SHP77 treated with DMSO at 0.1 percent for 48 hours (cell line): ENCODE measurements around the gene CA11.
A peak's percentile ranks its signal among the peaks of the same experiment; 100 is the strongest.

Experiments used
- DNase-seq: peaks from one replicate; lab custom pipeline; 2025; lab: John Stamatoyannopoulos, UW

Gene CA11

DNA sequence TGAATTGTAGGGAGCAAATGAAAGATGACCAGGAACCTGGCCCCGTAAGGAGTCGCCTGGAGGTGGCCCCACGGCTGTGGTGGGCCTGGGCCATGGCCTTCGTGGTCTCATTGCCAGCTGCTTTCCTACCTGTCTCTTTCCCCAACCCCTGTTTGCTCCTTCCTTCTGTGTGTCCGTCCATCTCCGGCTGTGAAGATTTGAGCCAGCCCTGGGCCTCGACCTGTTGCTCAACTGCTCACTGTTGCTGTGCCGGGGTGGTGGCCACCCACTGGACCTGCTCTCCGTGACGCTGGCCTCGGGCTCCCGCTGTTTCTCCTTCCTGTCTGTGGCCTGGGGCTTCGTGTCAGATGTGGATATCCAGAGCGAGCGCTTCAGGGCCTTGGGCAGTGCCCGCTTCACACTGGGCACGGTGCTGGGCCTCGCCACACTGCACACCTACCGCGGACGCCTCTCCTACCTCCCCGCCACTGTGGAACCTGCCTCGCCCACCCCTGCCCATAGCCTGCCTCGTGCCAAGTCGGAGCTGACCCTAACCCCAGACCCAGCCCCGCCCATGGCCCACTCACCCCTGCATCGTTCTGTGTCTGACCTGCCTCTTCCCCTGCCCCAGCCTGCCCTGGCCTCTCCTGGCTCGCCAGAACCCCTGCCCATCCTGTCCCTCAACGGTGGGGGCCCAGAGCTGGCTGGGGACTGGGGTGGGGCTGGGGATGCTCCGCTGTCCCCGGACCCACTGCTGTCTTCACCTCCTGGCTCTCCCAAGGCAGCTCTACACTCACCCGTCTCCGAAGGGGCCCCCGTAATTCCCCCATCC, 17.3 kb downstream of the CA11 start:
- no peak for DNase-seq

DNA sequence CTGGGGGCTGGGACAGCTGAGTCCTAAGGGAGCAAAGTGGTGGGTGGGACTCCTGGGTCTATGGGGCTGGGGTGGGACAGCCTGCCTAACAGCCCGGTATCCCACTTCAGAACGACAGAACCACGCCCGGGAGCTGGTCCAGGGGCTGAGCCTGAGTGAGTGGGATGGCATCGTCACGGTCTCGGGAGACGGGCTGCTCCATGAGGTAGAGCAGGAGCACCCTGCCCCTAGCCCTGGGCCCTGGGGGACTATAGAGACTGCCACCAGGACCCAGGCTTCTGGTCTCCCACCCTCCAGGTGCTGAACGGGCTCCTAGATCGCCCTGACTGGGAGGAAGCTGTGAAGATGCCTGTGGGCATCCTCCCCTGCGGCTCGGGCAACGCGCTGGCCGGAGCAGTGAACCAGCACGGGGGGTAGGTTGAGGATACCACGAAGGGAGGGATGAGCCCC, 18.1 kb downstream of the CA11 start:
- DNase-seq: no peak

DNA sequence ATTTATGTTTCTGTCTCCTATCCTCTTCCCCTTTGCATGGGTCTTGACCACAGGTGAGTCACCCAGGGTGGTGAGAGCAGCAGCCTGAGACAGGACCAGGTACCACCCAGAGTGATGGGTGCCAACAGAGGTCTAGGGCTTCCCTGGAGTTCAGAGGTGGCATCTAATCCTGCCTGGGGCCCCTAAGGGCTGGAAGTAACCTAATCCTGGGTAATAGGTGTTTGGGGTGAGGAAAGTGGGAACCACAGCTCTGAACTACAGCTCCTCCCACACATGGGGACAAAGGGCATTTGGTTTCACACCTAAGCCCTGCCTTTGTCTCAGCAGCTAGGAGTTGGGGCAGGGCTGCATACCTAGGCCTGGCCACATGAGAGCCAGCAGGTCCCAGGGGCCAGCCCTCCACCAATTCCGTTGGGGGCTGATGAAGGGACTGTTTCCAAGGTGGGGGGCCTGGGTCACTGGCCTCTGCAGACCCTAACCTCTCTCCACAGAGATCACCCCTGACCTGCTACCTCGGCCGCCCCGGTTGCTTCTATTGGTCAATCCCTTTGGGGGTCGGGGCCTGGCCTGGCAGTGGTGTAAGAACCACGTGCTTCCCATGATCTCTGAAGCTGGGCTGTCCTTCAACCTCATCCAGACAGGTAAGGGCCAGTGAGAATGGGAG, 18.7 kb downstream of the CA11 start:
- DNase-seq: no peak

DNA sequence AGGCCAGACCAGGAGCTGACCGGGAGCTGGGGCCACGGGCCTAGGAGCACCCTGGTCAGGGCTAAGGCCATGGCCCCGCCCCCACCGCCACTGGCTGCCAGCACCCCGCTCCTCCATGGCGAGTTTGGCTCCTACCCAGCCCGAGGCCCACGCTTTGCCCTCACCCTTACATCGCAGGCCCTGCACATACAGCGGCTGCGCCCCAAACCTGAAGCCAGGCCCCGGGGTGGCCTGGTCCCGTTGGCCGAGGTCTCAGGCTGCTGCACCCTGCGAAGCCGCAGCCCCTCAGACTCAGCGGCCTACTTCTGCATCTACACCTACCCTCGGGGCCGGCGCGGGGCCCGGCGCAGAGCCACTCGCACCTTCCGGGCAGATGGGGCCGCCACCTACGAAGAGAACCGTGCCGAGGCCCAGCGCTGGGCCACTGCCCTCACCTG, 20.1 kb downstream of the CA11 start:
- DNase-seq: no peak

DNA sequence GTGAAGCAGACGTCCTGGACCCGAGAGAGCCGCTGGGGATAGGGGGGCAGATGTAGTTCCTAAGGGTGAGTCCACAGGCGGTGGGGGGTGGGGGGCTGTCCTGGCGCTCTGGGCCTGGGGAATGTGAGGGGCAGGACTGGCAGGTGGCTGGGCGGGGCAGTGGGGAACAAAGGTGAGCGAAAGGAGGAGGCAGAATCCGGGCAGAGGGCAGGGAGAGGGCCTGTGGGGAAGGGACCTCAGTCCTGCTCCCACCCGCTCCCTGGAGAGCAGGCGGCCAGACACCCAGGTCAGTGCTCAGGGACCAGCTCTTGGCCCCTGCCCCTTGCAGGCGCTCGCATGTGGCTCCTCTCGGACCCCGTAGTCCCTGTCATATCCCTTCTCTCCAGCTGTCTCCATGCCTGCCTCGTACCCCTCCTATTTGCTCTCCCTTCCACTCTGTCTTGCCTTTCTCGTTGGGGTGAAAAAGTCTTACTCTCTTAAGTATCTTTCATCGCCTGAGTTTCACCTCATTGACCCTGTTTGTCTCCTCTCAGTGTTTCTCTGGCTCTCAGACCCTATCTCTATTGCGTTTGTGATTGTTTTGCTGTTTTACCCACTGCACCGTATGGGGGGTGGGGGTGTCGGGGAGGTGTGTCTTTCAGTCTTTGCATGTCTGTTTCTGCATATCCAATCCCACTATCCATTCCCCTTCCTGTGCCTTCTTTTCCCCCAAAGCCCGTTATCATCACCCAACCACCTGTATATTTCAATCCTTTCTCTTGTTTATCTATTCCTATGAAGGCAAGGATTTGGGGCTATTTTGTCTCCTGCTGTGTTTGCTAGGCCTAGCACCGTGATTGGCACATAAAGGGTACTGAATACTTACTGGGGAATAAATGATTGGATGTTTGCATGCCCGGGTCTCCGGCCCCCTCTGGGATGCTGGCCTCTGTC, 20.9 kb downstream of the CA11 start:
- no peak for DNase-seq

DNA sequence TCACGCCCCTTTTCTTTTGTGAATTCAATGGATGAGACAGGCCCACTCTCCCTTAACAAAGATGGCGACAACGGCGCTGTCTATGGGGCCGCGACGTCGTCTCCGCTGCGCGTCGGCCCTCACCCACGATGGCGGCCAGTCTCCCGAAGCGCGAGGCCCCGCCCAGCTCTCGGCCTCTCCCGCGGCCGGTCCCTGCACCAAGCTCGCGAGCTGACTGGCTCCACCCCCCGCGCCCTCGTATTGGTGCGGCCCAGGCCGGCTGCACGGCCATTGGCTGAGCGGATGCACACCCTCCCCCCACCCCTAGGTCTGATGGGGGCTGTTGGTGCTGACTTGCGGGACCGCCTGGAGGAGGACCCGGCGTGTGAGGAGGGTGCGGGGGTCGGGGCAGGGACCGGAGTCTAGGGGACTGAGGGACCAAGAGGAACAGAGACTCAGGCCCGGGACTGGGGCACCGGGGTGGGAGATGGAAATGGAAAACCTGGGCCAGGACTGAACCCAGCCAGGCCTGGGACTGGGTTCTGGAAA, 21.9 kb downstream of the CA11 start:
- DNase-seq: peak; percentile 96

DNA sequence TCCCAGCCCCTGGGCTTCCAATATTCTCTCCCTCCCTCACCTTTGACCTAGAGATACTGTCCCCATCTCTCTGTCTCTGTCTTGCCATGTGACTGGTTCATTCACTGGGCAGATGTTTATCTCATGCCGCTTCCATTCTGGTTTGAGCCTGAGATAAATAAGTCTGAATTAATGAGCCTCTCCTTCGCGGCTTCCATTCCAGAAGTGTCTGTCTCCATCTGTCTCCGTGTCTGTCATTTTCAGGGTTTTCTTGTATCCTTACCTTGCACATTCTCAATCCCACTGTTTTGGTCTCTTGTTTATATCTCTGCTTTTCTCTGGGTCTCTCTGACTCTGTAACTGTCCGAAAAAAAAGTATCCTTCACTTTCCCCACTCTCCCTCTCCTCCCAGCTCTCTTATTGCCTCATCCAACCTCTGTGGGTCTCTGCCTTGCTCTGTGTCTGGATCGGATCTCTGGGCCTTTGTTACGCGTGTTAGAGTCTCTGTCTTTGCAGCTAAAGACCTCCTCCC, 22.4 kb downstream of the CA11 start:
- no peak for DNase-seq

DNA sequence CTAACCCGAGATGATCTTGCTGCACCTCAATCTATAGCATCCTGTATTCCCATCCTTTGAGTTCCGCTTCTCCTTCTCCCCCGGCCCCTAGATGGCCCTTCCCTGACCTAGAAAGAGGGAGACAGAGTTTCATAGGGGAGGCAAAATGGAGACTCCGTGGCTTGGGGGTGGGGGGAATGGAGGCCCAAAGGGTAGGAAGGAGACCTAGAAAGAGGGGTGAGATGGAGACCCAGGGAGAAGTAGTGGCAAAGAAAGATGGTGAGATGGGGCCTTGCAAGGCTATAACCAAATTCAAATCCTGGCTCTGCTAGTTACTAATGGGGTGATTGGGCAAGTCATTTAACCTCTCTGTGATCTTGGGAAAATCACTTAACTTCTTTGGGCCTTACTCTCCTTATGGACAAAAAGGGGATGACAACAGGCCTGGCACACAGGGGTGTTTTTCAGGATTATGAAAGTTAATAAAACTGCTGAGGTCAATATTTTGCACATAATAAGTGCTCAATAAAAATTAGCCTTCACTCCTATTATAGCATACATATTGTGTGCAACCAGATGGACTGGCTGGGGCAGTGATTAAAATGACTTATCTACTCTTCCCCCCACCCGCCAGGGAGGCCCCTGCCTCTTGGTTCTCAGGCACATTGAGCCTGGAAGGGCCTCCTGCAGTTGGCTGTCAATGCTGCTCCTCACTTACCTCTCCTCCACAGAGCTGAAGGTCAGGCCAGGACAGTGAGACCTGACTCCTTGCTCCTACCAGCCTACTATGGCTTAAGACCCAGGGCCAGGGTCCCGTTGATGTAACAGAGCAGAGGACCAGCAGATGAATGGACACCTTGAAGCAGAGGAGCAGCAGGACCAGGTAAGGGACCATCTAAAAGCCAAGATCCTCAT, 26.0 kb downstream of the CA11 start:
- no peak for DNase-seq

DNA sequence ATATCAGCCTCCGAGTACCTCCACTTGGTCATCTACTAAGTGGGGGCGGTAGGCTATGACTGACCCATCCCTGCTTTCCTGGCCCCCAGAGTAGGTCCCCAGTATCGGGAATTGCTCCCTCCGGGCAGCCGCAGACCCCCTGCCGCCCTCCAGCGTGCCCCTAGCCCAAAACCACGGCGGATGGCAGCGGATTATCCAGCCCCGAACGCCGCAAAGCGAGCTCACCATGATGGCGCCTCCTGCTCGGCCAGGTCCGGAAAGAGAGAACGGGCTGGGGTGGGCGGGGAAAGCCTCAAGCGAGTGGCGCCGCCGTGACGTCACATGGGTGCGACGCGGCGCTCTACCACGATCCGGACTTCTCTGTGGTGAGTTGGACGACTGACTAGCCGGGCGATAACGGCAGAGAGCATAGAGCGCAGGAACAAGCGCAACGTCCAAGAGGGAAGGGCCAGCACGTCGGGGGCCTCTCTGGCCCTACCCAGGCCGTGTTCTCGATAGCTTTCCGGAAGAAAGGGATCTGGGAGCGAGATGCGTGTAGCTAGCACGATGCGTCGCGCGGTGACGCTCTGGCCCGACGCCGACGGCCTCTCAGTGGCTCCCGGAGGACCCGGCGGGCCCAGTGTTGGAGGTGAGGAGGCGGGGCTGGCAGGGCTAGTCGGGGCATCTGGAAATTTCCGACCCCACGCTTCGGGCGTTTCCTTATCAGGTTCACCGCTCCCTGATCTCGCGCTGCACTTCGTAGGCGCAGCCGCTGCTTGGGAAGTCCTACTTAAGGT, 26.9 kb downstream of the CA11 start, which contains the start of the genes RPL18 and SPHK2:
TSS of gene RPL18 (minus strand) at position 263 of the 776 bp plus-strand sequence. CDS start at position 228, 35 bp downstream.
TSS of gene SPHK2 (plus strand) at position 591 of the 776 bp plus-strand sequence. CDS start 1,009 bp downstream, outside the sequence.
- DNase-seq: peak; percentile 97

DNA sequence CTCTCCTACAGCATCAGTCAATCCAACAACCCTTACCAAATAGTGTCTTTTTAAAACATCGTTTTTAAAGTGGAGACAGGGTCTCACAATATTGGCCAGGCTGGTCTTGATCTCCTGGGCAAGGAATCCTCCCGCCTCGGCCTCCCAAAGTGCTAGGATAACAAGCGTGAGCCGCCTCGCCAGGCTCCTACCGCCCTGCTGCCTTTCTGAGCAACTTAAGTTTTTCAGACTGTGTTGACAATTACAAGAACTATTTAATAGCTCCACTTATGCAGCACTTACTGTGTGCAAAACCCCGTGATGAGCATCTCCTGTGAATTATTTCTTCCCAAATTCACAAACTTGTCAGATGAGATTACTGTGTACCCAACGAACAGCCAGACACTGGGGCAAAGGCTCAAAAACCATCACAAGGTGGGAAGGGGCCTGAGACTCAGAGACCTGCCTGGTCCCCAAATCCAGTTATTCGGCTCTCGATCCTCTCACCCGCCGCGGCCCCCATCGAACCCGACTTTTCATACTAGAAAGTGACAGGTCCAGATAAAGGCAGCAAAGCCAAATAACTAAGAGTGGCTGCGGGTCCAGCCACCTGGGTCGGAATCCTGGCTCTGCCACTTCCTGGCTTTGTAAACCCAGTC, 27.6 kb downstream of the CA11 start:
- no peak for DNase-seq

DNA sequence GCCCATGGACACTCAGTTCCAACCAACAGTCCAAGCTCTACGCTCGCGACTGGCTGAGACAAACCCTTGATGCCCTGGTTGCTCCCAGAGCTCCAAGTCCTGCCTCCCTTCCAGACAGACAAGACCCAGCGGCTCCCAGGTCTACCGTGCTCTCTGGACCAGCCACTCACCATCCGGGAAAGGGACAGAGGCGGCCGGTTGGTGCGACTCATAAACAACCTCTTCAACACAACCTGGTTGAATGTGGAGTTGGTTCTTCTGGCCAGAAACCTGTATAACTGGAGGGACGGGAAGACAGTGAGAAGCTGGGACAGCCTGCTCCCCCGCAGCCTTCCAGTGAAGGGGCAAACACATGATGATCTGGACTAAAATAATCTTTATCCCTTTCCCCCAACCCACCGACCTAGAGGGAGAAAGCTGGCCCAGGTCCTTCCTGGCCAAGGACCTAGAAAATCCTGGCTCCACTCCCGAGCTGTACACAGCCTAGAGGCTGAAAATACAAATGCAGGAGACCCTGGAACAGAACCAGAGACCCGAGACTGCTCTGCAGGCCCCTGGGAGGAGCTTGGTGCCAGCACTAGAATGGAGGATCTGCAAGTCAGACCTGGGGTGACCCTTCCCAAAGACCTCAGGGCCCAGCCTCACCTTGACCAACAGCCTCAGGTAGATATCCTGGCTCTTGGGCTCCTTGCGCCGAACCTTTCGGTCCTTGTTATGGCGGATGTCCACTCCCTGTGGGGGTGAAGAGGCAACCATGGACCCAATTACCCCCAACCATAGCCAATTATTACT, 28.6 kb downstream of the CA11 start:
- DNase-seq: no peak

DNA sequence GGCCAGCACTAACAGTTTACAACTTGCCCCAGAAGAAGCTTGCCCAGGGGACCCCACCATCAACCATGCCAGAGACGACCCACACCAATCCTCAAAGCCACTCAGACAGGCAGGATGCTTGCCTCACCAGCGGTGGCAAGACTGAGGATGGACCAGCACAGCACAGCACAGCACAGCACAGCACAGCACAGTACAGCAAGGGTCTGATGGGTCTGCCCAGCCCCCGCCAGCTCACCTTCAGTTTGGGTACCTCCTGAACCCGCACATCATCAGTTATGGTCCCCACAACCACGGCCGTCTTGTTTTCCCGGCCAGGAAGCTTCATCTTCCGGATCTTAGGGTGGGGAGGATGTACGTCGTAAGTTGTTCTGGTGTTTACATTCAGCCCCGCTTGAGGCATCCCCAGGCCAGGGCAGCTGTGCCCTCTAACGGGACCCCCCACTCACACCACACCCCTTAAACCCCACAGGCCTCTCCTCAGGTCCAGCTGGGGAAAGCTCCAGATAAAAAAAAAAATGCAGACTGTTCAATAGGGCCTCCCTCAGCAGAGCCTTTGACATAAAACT, 29.4 kb downstream of the CA11 start:
- no peak for DNase-seq

DNA sequence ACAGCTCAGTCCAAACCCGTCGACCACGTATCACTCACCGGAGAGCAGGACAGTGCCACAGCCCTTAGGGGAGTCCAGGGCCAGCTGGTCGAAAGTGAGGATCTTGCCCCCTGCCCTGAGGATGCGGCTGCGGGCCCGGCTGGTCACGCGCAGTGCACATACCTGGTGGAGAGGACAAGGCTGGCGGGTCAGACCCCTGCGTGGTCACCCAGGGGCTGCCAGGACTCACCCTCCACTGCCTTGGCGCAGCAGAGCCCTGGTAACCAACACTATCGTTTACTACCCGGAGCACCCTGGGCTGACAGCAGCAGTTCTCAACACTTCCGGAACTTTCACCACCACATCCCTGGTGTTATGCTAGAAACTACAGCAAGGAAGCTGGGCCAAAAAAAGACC, 29.9 kb downstream of the CA11 start:
- no peak for DNase-seq

DNA sequence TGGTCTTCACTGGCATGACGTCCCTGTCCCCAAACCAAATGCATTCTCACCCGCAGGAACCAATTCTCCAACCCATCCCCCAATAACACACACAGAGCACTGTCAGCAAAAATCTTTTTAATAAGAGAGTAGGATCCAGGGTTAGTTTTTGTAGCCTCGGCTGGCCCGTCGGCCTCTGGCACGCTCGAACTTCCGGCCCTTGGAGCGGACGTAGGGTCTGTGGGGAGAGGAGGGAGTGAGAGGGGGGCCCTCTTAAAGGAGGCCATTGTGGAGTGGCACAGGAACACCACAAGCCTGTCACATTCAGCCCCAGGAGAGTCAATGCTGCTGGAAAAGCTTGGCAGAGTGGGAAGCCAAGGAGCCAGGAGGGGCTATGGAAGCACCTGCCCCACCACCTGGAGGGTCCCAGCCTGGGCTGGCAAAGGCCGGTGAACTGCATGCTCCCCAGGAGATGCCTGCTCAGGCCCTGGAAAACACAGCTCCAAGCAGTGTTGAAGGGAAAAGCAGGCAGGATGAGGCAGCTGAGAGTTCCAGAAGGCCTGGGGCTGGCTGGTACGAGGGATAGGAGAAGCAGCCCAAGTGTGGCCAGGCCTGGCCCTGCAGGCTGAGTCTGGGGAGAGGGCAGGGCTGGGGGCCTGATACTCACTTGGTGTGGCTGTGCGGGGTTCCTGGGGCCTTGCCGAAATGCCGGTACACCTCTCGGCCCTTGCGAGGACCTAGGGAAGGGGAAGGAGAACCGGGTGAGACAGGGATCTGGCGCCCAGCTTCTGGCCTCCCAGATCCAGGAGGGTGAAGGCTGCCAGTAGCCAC, 30.6 kb downstream of the CA11 start:
- no peak for DNase-seq

DNA sequence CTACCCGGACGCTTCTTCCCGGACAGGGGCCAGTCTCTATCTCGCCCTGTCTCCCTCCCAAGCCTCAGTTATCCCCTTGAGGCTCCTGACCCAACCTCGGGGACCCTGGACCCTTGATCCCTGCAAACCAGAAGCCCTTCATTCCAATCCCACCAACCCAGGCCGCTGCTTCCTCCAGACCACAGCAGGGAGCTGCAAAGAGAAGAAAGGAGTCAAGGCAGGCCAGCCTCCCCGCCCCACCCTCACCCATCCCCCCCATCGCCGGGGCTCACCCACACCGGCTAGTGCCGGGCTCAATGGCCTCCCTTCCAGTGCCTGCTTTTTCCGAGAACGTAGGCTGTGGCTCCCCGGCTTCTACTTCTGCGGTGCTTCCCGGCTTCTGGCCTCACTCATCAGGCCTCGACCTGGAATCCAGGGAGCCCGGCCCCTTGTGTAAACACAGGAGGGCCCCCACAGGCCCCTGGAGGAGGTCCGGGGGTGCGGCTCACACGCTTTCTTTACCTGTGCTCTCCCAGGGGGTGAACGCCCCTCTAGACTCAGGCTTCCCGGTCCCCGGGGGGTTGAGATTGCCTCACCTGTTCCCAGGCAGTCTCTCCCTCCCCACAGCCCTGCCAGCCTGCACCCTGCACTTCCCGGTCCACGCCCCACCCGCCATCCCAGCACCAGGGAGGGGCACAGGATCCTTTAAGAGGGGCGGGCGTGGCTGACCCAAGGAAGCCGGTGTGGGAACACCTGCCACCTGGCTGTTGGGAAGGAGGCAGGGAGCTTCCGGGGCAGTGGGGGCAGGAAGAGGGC, 31.4 kb downstream of the CA11 start, which contains the start of gene FAM83E:
TSS of gene FAM83E (minus strand) at position 641 of the 795 bp plus-strand sequence. CDS start 1,704 bp downstream, outside the sequence.
- no peak for DNase-seq

DNA sequence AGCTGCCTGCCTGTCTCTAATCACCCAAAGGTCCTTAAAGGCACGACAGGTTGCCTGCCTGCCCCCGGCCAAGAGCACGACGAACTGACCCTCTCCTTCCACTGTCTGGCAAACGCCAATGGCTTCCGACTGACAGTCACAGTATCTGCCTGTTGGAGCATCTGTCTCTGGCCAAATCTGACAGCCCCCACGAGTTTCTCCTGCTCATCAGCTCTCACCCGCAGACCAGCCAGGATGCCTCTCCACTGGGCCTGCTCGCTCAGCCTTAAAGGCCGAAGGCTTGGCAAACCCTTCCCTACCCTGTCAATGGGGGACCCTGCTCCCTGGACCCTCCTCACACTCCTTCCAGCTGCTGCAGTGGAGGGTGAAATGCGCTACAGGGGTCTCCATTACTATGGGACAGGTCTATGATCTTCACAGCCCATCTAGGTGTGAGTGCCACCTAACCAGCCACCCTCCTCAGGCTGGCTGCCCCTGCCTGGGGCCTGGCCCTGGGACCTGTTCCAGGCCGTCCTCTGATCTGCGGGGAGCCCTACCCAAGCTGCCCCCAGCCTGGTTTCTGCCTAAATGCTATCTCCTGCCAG, 32.0 kb downstream of the CA11 start:
- no peak for DNase-seq
